GM21423 (cell line): ENCODE results near the gene RNF126.

Experiments
- ATAC-seq: cut with Tn5 transposase; IDR thresholded peaks from one replicate; pipeline ENCODE4 v1.9.1; 2021; ENCODE audit warnings: mild to moderate bottlenecking, moderate library complexity; ENCODE audit not compliant: unreplicated experiment

RNF126 gene

DNA sequence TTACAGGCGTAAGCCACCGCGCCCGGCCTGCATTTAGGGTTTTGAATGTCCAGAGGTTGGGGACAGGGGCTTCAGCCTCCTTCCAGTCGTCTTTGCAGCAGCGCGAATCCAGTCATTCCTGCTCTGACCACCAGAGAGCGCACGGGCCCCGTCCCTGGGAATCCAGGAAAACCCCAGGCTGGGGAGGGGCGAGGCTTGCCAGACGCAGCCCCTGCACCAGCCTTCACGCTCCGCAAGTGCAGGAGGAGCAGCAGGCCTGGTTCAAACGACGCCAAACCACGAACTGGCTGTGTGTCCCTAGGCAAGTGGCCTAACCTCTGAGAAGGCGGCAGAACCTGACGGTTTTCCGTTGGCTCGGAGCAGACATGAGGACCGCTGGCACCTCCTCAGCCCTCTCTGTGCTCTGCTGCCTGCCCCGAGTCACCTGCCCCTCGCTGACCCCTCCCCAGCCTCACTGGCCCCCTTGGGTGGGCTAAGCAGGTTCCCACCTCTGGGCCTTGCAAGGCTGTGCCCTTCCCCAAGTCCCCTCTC lies 2.0 kb upstream of the RNF126 start:
- ATAC-seq, result no peak

DNA sequence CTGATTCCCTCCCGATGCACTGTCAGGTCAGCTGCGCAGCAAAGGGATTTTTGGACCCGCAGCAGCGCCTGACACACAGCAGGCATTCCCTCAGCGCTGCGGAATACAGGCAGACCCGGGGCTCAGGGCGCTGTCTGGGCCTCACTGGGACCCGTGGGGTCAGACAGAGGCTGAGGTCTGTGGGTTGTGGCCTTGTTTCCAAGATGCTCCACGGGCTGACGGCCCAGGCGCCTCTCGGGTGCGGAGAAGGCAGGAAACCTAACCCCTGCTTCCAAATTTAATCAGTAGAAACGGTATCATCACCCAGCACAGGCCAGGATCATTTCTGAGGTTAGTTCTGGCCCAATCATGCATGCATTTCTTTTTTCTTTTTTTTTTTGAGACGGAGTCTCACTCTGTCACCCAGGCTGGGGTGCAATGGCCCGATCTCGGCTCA lies 686 bp upstream of the RNF126 start:
- no peak for ATAC-seq

DNA sequence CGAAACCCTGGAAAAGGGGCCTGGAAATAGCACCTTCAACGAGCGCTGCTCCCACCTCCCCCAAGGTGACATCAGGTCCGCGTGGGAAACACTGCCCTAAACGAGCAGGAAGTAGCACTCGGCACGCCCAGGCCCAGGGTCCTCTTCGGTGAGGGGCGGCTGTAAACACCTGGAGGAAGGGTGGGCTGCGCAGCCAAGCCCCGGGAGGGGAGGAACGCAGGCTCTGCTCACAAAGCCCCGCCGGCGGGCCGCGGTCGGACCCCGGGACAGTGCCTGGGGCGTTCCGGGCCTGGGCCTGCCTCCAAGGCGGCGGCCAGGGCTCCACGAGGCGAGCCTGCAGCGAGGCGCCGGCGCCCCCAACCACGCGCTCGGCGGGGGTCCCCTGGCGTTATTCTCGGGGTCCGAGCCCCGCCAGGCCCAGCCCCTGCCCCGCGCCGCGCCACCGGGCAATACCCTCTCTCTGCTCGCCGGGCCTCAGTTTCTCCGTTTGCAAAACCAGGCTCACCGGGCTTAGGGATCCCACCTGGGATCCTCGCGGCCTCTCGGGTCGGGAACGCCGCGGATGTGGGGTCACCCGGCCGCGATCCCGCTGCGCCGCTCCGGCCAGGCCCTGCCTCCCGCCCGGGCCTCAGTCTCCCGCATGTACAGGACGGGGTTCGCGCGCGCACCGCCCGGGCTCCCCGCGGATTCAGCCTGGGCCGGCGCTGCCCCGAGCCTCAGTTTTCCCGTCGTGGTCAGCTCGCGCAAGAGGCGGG lies 630 bp downstream of the RNF126 start:
- ATAC-seq, result peak; percentile 12

- peak; percentile 25 for ATAC-seq
Observed at GRCh38 chr19:661427-662196, 1.4 kb downstream of the RNF126 start.

DNA sequence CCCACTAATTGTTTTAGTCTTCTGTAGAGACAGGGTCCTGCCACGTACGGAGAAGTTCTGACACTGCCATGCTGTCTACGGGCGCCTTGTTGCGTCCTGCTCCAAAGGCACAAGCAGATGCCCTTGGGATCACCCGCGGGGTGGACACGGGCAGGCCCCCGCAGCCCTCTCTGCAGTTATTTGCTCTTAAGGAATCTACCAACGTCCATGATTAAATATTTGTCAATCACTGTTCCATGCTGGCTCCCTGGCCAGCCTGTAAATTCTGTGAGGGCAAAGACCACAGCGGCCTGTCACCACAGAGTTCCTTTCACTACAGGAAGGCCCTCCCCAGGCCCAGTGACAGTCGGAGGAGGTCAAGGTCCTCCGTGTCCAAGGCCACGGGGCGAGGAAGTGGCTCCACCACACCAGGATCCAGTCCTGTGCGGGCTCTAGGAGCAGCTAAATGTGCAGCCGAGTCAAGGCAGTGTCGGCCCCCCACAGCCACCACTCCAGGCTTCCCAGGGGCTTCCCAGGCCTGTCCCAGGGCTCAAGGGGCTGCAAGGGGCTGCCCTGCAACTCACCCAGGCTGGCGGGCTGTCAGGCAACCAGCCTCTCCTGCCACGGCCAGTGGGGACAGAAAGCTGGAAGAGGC lies 2.1 kb downstream of the RNF126 start:
- ATAC-seq, result no peak

DNA sequence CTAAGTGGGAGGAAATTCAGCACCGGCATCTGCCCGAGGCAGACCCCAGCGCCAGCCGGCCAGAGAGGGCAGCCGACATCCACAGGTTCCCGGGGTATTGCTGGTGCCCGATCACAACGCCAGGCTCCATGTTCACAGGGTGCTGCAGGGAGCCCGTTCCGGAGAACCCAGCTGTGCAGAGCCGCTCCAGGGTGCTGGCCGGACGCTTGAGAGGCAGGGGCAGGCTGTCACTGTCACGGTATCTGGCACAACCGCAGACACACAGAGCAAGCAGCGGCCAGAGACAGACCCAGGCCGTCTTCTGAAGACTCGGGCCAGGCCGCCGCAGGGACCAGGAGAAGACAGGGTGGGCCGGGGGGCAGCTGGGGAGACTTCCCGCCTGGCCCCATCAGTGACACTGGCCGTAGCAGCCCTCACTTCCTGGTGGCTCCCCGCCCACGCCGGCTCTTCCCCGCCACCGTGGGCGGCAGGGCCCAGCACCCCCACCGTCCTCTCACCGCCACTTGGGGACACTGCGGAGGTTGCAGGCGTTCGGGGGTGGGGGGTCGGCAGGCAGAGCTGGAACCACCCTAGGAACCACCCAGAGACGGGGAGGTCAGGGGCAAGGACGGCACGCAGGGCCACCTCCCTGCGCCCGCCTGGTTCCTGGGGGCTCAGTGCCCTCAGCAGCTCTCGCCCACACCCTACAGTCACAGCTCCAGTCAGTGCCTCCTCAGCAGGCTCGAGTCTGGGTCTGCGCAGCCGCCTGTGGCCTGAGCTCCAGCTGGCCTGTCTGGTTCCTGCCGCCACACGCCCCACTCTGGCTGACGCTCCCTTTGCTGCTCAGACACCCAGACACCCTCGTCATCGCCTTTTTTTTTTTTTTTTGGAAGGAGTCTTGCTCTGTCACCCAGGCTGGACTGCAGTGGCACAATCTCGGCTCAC lies 3.8 kb downstream of the RNF126 start:
- no peak for ATAC-seq

DNA sequence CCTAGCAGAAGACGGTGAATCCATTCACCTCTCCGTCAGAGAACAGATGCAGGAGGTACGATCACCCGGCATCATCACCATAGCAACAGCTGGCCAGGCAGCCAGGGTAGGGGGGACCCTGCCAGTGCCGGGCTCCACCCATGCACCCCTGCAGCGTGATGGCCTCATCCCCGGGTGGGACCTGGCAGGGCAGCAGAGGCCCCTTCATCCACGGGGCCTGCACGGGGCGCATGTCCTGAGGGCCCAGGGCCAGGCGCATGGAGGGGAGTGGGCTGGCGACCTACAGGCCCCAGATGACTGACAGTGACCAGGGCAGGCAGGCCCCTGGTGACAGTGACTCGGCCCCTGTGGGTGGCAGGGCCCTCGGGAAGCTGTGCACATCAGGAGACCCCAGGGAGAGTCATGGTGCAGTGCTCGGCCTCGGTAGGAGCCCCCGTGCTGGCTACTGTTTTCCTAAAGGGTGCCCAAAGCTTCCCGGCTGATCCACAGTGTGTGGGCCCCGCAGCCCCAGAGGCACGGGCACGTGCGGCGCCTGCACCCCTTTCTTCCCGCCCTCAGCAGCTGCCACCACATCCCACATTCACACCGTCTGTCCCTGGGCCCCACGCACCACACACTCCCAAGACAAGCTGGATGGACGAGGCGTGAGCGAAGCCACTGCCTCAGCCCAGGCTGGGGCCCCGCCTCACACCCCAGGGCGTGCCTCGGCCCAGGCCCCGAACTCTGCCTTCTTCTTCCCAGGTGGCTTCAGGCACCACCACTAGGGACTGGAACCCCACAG lies 4.8 kb downstream of the RNF126 start:
- no peak for ATAC-seq

GRCh38 chr19:657611-658010 lies 5.4 kb downstream of the RNF126 start:
- no peak for ATAC-seq

GRCh38 chr19:656751-657559 lies 6.1 kb downstream of the RNF126 start:
- no peak for ATAC-seq

GRCh38 chr19:655691-656090 lies 7.3 kb downstream of the RNF126 start:
- ATAC-seq, result no peak

DNA sequence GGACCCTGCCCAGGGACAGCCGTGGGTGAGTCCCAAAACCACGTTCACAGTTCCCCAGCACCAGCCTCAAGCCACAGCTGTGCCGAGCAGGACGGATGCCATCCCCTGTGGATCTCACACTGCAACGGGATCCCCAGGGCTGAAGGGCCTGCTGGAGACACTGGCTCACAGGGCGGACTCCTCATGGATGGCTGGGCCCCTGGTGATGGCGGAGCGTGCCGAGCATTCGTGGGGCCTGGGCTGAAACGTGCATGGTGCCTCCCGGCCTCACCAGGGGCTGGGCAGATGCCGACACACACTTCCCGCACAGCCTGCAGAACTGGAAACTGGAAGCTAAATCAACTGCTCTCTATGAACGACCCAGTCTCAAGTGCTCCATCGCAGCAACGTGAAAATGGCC lies 9.6 kb downstream of the RNF126 start:
- no peak for ATAC-seq

- no peak for ATAC-seq
Observed at GRCh38 chr19:652467-653389, 10.3 kb downstream of the RNF126 start.

GRCh38 chr19:651991-652390 lies 11.0 kb downstream of the RNF126 start:
- ATAC-seq, result no peak

GRCh38 chr19:651114-651818 lies 11.7 kb downstream of the RNF126 start:
- ATAC-seq, result no peak

GRCh38 chr19:650121-650520 lies 12.9 kb downstream of the RNF126 start:
- no peak for ATAC-seq

GRCh38 chr19:648904-649801 lies 13.9 kb downstream of the RNF126 start:
- no peak for ATAC-seq
